GM12892 (cell line): Measurements from ENCODE around the gene PDILT.

Source experiments
- POLR2A ChIP-seq: IDR thresholded peaks from 2 replicates; pipeline ENCODE4 v1.6.1; 2011; ENCODE audit warnings: low read depth, low read length, control low read depth
- POLR2AphosphoS5 ChIP-seq: IDR thresholded peaks from 2 replicates; pipeline ENCODE4 v1.6.1; 2011; ENCODE audit warnings: low read depth, low read length, control low read depth

DNA sequence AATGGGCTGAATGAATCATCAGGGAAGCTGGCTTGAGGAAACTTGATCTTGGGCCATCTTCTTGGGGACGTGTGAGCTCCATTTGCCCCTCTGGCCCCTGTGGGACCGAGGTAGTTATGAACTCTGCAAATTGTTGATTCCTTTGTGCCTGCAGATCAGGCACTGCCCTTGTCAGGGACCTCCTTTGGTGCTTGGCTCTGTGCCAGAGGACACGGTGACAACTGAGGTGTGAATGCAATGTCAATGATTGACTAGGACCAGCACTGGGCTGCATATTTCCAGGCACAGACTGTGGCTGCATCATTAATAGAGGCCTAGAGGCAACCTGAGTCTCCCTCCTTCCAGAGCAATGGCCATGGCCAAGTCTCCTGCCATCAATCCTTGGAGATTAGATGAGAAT lies 23.8 kb downstream of the PDILT start:
- TF ChIP-seq POLR2A (no peak), POLR2AphosphoS5 (no peak)
